GM21825 (cell line): ENCODE data around the gene PYGO2.
A peak's percentile ranks its signal among the peaks of the same experiment; 100 is the strongest.
"Not testable (repeated sequence)": the region's sequence is repeated elsewhere in the genome, so short reads cannot be mapped to it uniquely, and the experiment has no call there.

Experiments
- ATAC-seq: cut with Tn5 transposase; IDR thresholded peaks from one replicate; pipeline ENCODE4 v1.9.1; 2021; ENCODE audit warnings: mild to moderate bottlenecking, moderate library complexity; ENCODE audit not compliant: unreplicated experiment

The PYGO2 gene

GRCh38 chr1:154982897-154983648 lies 21.5 kb upstream of the PYGO2 start, which contains the start of gene FLAD1:
Gene FLAD1 (plus strand): TSS chr1:154983344. CDS start chr1:154983695, 351 bp downstream.
- peak; percentile 98 for ATAC-seq

- ATAC-seq: no peak
Measured at GRCh38 chr1:154982341-154982740, 20.8 kb upstream of the PYGO2 start.

GRCh38 chr1:154978360-154978759 lies 16.8 kb upstream of the PYGO2 start:
- ATAC-seq: no peak

GRCh38 chr1:154977762-154978161 lies 16.2 kb upstream of the PYGO2 start:
- ATAC-seq: not testable (repeated sequence)

- ATAC-seq: no peak
Measured at GRCh38 chr1:154975409-154976059, 14.0 kb upstream of the PYGO2 start.

- ATAC-seq: peak; percentile 34
Measured at GRCh38 chr1:154974808-154975408, 13.3 kb upstream of the PYGO2 start.

GRCh38 chr1:154974102-154974807 lies 12.7 kb upstream of the PYGO2 start, which contains the start of gene CKS1B:
Gene CKS1B (plus strand): TSS chr1:154974681. CDS start chr1:154974746, 65 bp downstream.
- peak; percentile 71 for ATAC-seq

GRCh38 chr1:154973344-154974101 lies 11.9 kb upstream of the PYGO2 start:
- ATAC-seq: peak; percentile 22

- no peak for ATAC-seq
Measured at GRCh38 chr1:154972517-154973343, 11.1 kb upstream of the PYGO2 start.

- no peak for ATAC-seq
Measured at GRCh38 chr1:154972213-154972516, 10.6 kb upstream of the PYGO2 start.

GRCh38 chr1:154971341-154971998 lies 9.9 kb upstream of the PYGO2 start:
- no peak for ATAC-seq

GRCh38 chr1:154970631-154971340 lies 9.2 kb upstream of the PYGO2 start, which contains the start of gene SHC1:
Gene SHC1 (minus strand): TSS chr1:154970747. CDS start chr1:154970526, 221 bp downstream.
- ATAC-seq: peak; percentile 22

- ATAC-seq: no peak
Measured at GRCh38 chr1:154969860-154970452, 8.4 kb upstream of the PYGO2 start.

- no peak for ATAC-seq
Measured at GRCh38 chr1:154969246-154969645, 7.7 kb upstream of the PYGO2 start.

GRCh38 chr1:154968731-154969130 lies 7.1 kb upstream of the PYGO2 start:
- no peak for ATAC-seq

GRCh38 chr1:154967331-154967950 lies 5.9 kb upstream of the PYGO2 start:
- no peak for ATAC-seq

- no peak for ATAC-seq
Measured at GRCh38 chr1:154966111-154966510, 4.5 kb upstream of the PYGO2 start.

GRCh38 chr1:154964359-154964758 lies 2.8 kb upstream of the PYGO2 start:
- ATAC-seq: no peak
